GM19455 (cell line): ENCODE measurements around the gene TGFBI.

Experiments used
- ATAC-seq: cut with Tn5 transposase; IDR thresholded peaks from one replicate; pipeline ENCODE4 v1.9.1; 2021; ENCODE audit not compliant: unreplicated experiment

Gene TGFBI

GRCh38 chr5:136086783-136087566, 58.2 kb downstream of the TGFBI start:
- no peak for ATAC-seq

DNA sequence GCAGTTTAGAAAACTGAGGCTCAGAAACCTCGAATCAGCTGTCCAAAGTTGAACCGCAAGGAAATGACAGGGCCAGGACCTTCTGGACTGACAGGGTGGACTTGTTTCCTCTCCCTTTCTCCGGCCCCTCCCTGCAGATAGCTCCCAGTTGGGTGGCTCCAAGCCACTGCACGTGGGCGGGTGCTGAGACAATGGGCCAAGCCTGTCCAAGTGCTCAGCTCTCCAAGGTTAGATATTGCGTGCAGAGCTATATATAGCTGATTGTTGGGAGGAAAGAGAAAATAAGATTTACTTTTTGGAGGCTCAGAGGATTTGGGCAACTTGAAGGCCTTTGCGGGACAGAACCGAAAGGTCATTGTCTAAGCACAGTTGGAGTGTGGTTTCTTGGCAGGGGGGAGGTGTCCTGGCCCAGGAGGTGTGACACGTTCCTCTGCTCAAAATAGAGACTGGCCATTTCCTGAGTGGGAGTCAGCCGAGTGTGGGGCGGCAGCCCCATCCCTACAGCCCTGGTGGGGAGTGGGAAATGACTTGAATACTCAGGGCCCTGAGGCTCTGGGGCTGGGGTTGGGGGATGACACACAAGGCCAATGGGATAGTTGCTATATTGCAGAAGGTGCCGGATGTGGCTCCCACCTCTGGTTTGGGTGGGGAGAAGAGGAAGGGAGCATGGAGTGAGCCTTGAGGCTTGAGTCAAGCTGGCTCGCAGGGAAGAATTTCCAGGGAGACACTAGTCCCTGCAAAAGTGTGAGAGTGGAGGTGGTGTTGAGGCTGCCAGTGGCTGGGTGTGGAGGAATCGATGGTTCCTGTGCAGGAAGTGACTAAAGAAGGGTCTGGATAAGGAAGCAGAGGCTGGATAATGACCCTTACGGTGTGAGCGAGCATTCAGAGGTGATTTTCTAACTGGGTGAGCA, 59.4 kb downstream of the TGFBI start:
- ATAC-seq: no peak

DNA sequence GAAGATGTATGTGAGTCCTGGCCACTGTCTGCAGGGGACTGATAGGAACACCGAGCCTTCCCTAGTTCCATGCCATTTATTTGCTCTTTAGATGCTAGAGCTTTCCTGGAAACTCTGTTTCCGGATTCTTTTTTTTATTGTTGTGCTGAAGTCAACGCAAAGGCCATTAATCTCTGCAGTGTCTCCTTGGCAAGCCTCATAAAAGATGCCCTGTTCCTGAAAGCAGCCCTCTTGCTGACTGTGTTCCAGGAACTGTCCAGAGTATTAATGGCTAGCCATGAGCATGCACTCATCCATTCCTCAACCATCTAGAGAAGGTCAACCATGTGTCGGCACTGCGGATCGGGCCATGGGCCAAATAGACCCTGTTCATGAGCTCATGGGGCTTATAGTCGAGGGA, 61.0 kb downstream of the TGFBI start:
- ATAC-seq: no peak

GRCh38 chr5:136090319-136090718, 61.5 kb downstream of the TGFBI start:
- no peak for ATAC-seq

DNA sequence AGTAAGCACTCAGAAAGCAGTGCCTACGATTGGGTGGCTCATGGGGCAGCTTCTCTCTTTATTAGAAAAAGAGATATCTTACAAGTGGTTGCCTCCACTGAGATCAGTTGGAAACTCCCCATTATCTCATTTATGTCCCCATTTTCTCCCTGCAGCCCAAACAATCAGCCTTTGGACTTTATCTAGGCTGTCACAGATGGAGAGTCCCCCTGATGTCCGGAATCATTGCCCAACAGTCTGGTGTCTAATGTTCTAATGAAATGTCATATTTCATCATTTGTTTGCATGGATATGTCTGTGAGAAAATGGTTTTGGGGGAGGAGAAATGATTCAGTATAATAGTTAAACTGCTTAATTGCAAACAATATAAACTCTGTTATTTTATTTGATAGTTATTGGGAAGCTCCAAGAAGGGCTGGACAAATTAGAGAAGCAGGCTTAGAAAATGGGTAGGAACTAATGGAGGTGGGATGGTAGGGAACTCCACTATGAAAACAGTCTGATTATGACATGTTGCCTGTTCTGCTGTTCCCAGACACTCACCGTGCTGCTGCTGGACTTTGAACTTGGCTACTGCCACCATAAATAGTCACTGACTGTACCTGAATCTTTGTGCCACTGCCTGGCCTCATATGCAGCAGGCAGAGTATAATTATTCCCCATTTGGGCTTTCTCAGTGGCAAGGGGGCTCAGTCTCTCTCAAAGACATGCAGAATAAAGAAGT, 65.6 kb downstream of the TGFBI start:
- no peak for ATAC-seq

- no peak for ATAC-seq
These were observed 66.3 kb downstream of the TGFBI start for GRCh38 chr5:136094913-136095641.

- ATAC-seq: no peak
These were observed 69.4 kb downstream of the TGFBI start for GRCh38 chr5:136098176-136098575.

DNA sequence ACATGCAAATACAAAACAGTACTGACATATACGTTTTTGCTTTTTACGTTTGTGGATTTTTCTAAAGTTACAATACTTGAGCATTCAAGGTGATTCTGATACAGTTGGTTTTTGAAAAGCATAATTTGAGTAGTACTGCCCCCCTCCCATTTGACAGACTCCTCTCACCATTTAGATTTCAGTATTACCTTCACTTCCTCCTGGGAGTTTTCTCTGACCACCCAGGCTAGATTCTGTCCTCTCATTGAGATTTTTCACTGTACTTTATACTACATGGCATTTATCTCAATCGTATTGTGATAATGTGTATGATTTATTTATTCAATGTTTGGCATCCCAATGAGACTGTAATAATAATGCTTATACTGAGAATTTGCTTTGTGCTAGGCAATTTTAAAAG, 71.1 kb downstream of the TGFBI start:
- ATAC-seq: no peak

DNA sequence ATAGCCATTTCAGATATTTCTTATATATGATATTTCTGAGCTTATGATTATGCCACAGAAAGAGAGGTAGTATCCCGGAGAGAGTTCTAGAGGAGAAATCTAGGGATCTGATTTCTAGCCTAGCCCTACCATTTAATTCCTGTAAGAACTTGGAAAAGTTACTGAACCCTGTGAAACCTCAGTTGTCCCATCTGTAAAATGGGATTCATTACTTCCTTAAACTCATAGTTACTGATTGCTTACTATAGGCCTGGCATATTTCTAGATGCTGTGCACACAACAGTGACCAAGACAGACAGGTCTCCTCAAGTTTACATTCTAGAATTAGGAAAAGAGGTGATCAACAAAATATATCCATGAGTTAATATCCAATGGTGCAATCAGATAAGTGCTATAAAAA, 73.1 kb downstream of the TGFBI start:
- ATAC-seq: no peak

GRCh38 chr5:136103118-136103517, 74.3 kb downstream of the TGFBI start:
- ATAC-seq: no peak

DNA sequence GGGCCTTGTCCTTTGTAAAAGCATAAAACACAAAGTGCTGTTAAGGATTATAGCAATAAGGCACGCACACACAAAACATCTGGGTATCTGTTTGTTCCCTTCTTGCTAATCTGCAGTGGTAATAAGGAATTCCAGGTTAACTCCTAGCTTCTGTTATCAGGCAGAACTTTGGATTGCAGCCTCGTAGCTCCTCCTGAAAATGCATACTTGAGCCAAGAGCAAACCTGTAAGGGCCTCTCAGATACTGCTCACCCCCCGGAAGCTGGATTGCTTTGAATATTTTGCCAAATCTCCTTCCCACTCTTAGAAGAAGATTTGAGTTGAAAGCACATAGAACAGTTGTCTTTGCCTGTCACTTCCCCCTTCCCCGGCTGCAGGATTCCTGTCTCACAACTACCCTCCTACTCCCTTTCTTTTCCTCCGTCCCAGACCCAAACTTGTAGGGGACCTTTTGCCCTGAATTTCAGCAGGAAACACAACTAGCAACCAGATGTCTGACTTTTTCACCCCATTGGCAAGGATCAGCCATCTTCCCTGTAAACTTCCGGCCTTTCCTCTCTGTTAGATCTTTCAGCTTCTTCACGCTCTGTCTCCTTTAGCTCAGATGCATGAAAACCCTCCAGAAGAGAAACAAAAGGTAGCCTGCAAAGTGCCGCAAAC, 75.6 kb downstream of the TGFBI start:
- ATAC-seq: no peak

DNA sequence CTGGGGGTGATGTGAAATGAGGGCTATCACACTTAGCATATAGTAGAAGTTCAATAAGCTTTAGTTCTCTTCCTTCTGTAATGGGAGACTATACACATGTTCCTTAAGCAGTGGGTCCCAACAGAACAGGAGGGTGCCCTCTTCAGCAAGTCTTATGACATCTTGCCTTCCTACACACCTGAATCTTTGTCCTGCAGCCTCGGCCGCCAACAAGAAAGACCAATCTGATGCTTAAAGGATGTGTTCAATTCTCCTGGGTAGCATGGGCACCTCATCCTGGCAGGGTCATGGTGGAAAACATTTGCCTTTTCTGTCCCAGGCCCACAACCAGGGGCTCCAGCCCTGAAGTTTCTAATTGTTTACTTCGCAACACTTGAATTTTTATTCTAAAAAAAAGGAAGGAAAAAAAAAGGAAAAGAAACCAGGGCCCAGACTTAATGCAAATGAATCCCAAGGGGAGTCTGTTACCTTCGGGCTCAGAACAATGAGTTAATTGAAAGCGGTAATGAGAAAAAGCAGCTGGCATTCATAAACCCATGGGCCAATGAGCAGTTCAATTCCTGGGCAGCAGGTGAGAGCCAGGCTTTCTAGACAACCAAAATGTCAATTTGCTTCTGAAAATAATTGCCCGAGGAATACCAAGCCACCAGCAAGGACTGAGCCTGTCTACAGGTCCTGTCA, 77.7 kb downstream of the TGFBI start:
- ATAC-seq: no peak

DNA sequence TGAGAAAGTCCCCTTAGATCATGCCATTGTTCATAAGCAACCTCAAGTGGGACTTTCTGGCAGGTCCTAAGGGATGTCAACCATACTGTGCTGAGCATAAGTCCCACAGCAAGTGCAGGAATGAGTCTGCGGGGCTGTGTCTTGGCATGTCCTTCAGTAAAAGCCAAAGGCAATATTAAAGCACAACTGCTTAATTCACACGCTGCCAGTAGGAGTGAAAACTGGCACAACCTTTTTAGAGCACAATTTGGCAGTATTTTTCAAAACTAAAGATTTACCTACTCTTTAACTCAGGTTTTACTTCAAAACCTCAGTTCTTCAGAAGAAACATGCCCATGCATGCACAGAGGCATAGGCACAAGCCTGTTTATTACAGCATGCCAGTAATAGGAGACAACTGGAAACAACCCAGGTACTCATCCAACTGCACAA, 79.4 kb downstream of the TGFBI start:
- no peak for ATAC-seq

- no peak for ATAC-seq
These were observed 80.0 kb downstream of the TGFBI start for GRCh38 chr5:136108766-136109165.

DNA sequence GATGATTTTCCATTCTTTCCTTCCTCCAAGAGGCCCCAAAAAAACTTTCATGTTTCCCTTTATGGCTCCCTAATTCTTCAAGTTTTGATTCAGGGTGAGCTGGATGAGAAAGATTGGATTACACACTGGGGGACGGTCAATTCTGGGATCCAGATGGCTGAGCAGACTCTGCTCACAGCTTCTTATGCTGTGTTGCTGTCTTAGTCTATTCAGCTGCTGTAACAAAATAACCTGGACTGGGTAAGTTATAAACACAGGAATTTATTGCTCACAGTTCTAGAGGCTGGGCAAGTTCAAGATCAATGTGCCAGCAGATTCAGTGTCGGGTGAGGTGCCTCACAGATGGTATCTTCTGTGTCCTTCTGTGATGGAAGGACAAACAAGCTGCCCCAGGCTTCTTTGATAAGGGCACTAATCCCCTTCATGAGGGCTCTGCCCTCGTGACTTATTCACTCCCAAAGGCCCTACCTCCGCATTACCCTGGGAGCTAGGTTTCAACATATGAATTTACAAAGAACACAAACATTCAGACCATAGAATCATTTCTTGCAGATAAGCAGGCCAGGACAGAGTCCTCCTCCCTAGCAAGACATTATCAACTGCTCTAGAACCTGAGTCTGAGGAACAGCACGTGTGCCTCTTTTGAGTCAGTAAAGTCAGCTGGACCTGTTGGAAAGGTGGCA, 80.8 kb downstream of the TGFBI start:
- ATAC-seq: no peak
